Fibroblast of villous mesenchyme (primary cell): ENCODE data around the gene RAB10. TPM values are rescaled to one million over a fixed set of nuclear protein-coding genes. Genes with fewer than 3 reads are reported as not detected.

ENCODE experiments used
- DNase-seq: peaks from one replicate; pipeline ENCODE4 v3.0.0-alpha.2; 2010; ENCODE audit warnings: low read depth
- H3K4me3 ChIP-seq: 2 replicates; pipeline ENCODE4 v1.5.1; 2011; ENCODE audit warnings: low read depth, mild to moderate bottlenecking, low read length
- total RNA-seq: library from RNA; depleted of rRNA; stranded (reverse); fragments of >200 nt; gene quantifications from 2 replicates; pipeline ENCODE4 v1.2.3, GENCODE V29; 2012
- TF ChIP-seq, protein P1 (sequence below): IDR thresholded peaks from 2 replicates; pipeline ENCODE4 v1.5.1; 2012; ENCODE audit warnings: low read depth, mild to moderate bottlenecking, low read length; ENCODE audit not compliant: insufficient read depth

Gene RAB10
- total RNA-seq, 1 donor, result 128 TPM

DNA sequence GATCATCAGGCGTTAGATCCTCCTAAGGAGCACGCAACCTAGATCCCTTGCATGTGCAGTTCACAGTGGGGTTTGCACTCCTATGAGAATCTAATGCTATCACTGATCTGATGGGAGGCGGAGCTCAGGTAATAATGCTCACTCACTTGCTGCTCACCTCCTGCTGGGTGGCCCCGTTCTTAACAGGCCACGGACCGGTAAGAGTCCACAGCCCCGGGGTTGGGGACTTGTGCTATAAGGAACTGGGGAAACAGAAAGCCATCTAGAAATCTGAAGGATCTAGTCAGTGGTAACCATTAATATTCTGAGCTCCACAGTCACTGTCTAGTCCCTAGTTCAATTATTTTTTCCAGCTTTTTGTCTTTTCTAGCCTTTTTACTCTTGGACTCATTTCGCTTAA lies 94.3 kb downstream of the RAB10 start:
- DNase-seq, result no peak
- H3K4me3 ChIP-seq, result no peak overlapping the region
- TF ChIP-seq, protein P1, sequence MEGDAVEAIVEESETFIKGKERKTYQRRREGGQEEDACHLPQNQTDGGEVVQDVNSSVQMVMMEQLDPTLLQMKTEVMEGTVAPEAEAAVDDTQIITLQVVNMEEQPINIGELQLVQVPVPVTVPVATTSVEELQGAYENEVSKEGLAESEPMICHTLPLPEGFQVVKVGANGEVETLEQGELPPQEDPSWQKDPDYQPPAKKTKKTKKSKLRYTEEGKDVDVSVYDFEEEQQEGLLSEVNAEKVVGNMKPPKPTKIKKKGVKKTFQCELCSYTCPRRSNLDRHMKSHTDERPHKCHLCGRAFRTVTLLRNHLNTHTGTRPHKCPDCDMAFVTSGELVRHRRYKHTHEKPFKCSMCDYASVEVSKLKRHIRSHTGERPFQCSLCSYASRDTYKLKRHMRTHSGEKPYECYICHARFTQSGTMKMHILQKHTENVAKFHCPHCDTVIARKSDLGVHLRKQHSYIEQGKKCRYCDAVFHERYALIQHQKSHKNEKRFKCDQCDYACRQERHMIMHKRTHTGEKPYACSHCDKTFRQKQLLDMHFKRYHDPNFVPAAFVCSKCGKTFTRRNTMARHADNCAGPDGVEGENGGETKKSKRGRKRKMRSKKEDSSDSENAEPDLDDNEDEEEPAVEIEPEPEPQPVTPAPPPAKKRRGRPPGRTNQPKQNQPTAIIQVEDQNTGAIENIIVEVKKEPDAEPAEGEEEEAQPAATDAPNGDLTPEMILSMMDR, result no peak

DNA sequence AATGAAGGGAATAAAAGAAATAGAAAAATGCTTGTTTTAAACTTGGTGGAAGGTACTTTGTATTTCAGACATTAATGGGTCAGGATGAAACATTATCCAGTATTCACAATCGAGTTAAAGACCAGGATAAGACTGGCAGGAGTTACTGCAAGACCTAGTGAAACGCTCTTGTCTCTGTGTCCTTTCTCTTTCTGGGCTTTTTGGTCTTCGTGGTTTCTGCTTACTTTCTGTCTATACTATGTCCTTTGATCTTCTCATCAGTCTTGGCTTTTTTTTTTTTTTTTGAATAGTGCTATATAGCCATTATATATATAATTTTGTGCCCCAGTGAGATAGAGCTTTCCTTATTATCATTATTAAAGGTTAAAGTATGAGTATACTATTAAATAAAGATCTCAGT lies 96.9 kb downstream of the RAB10 start:
- no peak overlapping the region for H3K4me3 ChIP-seq
- TF ChIP-seq, protein P1, result no peak
- DNase-seq, result no peak

DNA sequence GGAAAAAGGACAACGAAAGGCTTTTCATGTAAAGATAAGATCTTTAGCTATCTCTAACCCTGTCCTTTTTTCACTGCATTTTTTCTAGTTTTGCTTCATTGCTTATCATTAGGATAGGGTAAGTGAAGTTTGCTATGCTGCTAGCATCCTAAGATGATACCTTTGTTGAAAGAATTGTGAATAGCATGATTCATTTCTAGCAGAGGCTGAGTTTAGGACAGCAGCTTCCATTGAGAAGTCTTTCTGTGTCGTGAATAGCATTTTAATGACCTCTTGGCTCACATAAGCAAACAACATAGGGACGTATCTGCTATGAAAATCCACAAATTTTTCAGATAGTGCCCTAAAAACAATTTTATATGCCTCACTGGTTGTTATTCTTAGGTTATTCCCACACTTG lies 102.6 kb downstream of the RAB10 start:
- H3K4me3 ChIP-seq, result no peak overlapping the region
- TF ChIP-seq, protein P1, result no peak
- DNase-seq, result peak; percentile 22

DNA sequence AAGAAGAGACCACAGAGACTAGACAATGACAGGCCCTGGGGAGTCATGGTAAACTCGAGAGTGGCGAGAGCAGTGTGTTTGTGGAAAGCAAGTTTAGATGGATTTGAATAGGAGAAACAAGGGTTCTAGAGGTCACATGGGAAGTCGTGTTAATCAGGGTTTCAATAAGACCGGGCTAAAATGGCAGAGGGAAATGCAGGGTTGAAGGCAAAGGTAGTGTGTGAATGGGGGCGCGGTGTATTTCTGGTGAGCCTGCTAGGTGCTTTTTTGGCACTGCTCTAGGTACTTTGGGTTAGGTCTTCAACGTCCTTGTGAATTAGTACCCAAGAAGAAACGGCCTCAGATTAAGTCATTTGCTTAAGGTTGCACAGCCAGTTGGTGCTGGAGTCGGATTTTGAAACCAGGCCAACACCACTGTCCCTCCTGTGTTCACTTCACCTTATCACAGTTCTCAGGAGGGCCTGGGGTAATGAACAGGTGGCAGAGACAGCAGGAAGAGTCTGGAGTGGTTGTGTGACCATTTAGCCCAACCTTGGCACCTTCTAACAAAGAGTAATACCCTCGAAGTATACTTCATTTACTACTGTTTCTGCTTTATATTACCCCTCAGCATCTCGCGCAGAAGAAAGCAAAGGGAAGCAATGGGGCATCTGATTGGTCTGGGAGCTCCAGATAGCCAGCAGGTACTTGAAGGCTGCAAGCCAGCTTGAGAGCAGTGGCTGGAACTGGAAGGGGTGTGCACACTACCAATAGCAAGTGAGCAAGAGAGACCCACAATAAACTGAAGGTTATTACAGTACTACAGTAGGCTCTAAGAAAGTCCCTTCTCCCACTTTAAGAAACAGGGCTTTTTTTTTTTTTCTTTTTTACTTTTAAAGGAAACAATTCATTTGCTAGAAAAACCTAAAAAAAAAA lies 105.6 kb downstream of the RAB10 start:
- H3K4me3 ChIP-seq, result no peak overlapping the region
- no peak for DNase-seq
- TF ChIP-seq, protein P1, result no peak

DNA sequence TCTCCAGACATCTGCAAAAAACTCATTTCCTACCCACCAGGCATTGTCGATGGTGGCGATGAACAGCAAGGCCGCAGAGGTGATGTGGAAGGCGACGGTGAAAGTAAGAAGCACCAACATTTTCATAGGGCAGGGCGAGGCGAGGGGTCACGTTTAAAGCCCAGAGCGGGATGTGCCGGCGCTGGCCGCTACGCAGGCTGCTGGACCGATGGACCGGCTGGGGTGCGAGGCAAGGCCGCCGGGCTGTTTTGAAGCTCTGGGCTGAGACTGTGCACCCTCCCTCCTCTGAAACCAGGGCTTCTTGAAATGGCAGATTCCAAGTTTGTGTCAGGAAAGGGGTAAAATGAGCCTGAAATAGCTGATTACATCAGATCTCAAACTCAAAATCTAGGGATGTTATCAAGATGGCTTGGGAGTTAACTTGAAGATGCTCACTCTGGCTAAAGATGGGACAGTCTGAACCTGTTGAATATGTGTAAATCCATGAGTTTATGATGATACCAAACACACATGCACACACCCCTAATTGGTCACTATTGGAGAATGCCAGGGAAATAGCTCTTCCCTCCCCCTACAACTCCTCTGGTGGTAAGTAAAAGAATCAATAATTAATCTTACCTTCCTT lies 107.4 kb downstream of the RAB10 start:
- no peak overlapping the region for H3K4me3 ChIP-seq
- no peak for DNase-seq
- TF ChIP-seq, protein P1, result no peak

DNA sequence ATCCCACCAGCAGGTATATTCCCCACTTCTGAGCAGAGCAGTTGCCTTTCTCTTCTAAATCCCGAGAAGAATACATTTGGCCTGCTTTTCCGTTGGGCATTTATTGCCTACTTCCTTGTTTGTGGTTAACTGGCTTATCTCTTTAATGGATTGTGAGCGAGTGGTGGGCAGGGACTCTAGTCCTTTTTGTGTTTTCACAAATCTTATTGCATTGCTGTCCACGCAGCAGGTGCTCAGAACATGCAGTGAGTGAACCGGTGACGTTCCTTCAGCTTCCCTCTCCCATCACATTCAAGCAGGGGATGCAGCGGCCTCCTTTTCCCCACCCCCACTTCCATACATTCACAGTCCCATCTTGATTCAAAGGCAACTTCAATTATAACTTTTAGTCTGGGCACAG lies 110.1 kb downstream of the RAB10 start:
- no peak overlapping the region for H3K4me3 ChIP-seq
- TF ChIP-seq, protein P1, result no peak
- peak; percentile 20 for DNase-seq
